Measurements from ENCODE around the gene PPP3R1. TPM values are rescaled to one million over a fixed set of nuclear protein-coding genes. Genes with fewer than 3 reads are reported as not detected.

The PPP3R1 gene
- total RNA-seq, 4 donors from 2014 or later = 34.0 to 44.9 (median 39.9) TPM

- TF ChIP-seq CTCF (IDR thresholded peaks at IDR 0.05) = no peak
- DNase-seq (ENCODE audit: low spot score) = no peak
- ATAC-seq (ENCODE audit: low FRiP score) = no peak
These were observed 57.2 kb downstream of the PPP3R1 start for GRCh38 chr2:68195096-68195495.

GRCh38 chr2:68193787-68194372 lies 58.5 kb downstream of the PPP3R1 start:
- ATAC-seq (ENCODE audit: low FRiP score) = peak; percentile 58
- no peak for DNase-seq (ENCODE audit: low spot score)
- no peak for TF ChIP-seq CTCF (IDR thresholded peaks at IDR 0.05)

GRCh38 chr2:68193144-68193543 lies 59.2 kb downstream of the PPP3R1 start:
- TF ChIP-seq CTCF (IDR thresholded peaks at IDR 0.05) = no peak
- ATAC-seq (ENCODE audit: low FRiP score) (peak; percentile 66), DNase-seq (ENCODE audit: low spot score) (no peak)

GRCh38 chr2:68190991-68191731 lies 61.2 kb downstream of the PPP3R1 start:
- DNase-seq (ENCODE audit: low spot score) (no peak), ATAC-seq (ENCODE audit: low FRiP score) (no peak)
- TF ChIP-seq CTCF (IDR thresholded peaks at IDR 0.05) = no peak

GRCh38 chr2:68189991-68190784 lies 62.1 kb downstream of the PPP3R1 start:
- DNase-seq (ENCODE audit: low spot score) (no peak), ATAC-seq (ENCODE audit: low FRiP score) (no peak)
- TF ChIP-seq CTCF (IDR thresholded peaks at IDR 0.05) = no peak

- ATAC-seq (ENCODE audit: low FRiP score) (no peak), DNase-seq (ENCODE audit: low spot score) (no peak)
- no peak for TF ChIP-seq CTCF (IDR thresholded peaks at IDR 0.05)
These were observed 63.5 kb downstream of the PPP3R1 start for GRCh38 chr2:68188831-68189230.
